Superior temporal gyrus (tissue), 1 donor: Measurements from ENCODE around the gene NR3C1.

ENCODE experiments used
- DNase-seq: peaks from one replicate; pipeline ENCODE4 v3.0.0-alpha.2; 2016; ENCODE audit errors: extremely low spot score

NR3C1 gene

DNA sequence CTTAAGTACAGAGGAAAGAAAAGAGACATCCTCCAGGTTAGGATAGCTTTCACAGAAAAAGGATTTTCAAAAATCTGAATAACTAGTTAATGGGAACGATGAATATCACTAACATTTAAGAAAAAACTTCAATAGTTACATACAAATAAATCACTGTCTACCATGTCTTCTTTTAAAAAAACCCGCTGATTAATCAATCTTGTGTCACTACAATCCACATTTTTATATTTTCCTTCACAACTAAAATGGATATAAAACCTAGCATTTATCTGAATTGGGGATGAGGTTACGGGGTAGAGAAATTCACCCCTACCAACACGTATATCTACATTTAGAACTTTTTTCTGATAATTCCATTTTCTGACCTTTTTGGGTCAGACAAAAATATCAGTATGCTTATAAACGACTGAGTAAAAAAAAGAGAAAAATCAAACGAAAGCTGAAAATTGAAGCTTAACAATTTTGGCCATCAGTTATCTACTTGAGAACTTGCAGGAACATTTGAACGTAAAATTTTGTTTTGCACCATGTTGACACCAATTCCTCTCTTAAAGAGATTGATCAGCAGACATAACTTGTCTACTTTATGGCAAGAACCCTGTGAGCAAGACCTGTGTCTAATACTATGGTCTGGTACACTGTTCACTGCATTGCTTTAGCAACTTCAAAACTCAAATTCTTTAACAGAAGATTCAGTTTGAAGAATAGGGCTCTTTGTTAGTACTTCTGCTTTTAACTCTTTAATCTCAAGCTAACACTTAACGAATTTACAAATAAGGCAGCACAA is 4.8 kb downstream of the NR3C1 start:
- DNase-seq, result peak; percentile 80

- peak; percentile 72 for DNase-seq
These were observed 5.5 kb downstream of the NR3C1 start for GRCh38 chr5:143398053-143398355.

DNA sequence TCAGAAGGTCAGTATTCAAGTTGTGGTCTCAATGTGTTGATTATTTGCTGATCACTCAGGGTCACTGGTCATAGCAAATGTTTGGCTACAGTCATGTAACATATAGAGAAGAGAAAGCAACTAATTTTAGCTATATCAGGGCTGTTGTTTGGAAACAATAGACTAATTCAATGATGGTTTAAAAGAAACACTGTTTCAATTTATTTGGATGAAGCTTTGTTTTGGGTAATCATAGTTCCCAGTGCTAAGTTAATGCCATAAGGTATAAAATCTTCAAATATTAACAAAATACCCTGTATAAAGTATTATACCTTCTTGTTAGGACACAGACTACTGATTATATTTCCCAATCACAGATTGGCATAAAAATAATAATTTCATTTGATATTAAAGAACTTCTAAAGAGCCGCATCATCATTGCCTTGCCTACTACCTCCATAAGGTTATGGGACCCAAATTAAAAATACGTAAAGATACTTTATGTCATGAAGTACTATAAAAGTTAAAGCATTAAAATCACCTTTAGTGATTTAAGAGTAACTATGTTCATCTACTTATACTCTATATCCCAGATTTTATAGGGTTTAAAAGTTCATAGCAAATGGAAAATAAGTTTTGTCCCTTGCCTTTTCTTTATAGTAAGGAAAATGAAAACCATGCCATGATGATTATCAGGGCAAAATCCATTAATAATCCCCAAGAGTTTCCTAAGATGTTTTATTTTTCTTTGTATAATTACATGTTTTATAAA is 6.0 kb downstream of the NR3C1 start:
- peak; percentile 78 for DNase-seq

GRCh38 chr5:143396353-143396940 is 7.0 kb downstream of the NR3C1 start:
- DNase-seq, result no peak

- DNase-seq, result peak; percentile 72
These were observed 7.7 kb downstream of the NR3C1 start for GRCh38 chr5:143395638-143396352.

DNA sequence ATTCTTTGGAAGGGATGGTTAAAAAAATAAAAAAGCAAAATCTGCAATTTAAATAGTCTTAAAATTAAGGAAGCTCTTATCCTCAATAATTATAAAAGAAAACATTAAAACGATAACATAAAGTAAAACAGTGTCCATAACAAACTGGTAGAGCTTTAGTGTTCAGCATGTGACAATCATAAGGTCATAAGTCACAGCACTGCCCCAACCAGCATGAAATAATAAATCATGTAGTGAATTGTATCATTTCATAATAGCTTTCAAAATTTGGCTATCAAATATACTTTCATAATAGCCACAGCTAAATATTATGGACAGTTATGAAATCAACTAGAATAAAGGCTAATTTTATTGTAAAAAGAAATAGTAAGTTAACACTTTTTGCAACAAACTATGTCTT is 10.0 kb downstream of the NR3C1 start:
- peak; percentile 22 for DNase-seq

DNA sequence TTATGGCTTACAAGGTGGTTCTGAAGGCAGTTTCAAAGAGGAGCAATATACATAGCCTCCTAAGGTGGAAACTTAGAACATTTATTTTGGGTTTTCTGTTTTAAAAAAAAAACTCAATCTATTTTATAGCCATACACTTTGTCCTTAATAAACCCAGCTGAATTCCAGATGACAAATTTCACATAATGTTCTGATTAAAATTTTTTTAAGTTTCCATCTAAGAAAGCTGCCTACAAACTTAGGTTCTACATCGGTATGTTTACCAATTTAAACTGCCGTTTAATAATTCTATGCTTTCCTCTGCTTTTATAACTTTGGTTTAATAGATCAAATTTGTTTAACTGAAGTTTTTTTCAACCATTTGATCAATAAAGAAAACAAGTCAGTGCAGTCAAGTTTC is 12.5 kb downstream of the NR3C1 start:
- DNase-seq, result no peak

DNA sequence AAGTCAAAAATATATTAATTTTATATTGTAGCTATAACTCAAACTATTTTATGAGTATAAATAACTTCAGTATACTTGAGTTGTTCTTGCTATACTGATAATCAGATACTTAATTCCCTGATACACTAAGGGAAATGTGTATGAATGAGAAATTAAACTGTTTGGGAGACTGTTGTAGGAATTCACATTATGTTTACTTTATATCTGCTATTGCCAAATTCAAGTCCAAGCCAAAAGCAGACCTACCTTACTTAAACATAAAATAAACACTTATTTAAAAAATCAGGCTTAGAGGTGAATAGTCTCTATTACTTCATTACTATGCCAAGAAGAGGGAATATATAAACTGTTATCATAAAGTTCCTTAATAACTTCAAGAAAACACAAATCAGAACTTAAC is 13.2 kb downstream of the NR3C1 start:
- DNase-seq, result no peak

GRCh38 chr5:143386725-143387124 is 16.8 kb downstream of the NR3C1 start:
- no peak for DNase-seq

DNA sequence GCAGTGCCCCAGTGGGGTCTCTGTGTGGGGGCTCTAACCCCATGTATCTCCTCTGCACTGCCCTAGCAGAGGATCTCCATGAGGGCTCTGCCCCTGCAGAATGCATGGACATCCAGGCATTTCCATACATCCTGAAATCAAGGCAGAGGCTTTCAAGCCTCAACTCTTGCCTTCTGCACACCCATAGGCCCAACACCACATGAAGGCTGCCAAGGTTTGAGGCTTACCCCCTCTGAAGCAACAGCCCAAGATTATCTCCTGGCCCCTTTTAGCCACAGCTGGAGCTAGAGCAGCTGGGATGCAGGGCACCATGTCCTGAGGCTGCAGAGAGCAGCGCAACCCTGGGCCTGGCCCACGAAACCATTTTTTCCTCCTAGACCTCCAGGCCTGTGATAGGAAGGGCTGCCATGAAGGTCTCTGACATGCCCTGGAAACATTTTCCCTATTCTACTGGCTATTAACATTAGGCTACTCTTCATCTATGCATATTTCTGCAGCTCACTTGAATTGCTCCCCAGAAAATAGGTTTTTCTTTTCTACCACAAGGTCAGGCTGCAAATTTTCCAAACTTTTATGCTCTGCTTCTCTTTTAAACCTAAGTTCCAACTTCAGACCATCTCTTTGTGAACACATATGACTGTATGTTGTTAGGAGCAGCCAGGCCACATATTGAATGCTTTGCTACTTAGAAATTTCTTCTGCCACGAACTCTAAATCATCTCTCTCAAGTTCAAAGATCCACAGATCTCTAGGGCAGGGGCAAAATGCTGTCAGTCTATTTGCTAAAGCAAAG is 18.4 kb downstream of the NR3C1 start:
- no peak for DNase-seq

DNA sequence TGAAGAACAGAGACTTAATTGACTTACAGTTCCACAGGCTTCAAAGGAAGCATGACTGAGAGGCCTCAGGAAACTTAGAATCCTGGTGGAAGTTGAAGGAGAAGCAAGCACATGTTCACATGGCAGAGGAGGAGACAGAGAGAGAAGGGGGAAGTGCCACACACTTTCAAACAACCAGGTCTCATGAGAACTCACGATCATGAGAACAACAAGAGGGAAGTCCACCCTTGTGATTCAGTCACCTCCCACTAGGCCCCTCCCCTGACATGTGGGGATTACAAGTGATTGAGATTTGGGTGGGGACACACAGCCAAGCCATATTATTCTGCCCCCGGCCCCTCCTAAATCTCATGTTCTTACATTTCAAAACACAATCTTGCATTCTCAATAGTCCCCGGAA is 19.5 kb downstream of the NR3C1 start:
- DNase-seq, result no peak

- DNase-seq, result no peak
These were observed 23.9 kb downstream of the NR3C1 start for GRCh38 chr5:143379606-143380005.

DNA sequence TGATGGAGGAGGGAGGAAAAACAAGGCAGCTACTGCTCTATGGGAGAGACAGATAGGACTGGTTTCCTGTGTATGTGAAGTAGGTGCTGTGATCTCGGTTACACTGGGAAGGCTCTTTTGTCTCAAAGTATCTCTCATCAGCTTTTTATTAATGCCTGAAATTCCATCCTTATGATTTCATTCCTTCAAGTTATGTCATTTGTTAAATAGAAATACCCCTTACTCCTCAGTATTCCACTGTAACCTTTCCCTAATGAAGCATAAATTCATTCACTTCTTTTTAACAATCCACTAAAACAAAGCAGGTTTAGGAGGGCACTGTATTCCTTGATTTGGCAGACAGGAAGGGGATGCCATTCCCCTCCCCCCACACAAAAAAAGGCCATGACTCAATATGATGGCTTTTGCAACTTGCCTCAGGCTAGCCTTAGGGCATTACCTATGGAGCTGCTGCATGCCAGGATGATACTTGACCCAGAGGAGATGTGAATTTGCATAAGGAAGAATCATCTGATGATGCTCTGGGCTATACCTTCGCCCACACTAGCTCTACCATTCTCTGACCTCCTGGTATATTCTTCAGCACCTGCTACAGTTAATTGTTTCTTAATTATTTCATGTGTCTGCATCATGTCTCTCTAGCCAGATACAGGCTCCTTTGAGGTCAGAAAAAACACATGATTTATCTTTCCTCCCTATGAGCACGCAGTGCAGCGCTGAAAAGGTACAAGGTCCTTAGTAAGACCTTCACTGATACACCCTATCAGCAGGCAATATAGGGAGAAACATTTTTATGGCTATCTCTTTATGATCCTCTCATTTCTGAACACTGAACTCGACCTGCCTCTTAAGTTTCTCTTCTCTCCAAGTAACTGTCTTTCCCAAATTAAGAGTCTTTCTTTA is 26.3 kb downstream of the NR3C1 start:
- no peak for DNase-seq

DNA sequence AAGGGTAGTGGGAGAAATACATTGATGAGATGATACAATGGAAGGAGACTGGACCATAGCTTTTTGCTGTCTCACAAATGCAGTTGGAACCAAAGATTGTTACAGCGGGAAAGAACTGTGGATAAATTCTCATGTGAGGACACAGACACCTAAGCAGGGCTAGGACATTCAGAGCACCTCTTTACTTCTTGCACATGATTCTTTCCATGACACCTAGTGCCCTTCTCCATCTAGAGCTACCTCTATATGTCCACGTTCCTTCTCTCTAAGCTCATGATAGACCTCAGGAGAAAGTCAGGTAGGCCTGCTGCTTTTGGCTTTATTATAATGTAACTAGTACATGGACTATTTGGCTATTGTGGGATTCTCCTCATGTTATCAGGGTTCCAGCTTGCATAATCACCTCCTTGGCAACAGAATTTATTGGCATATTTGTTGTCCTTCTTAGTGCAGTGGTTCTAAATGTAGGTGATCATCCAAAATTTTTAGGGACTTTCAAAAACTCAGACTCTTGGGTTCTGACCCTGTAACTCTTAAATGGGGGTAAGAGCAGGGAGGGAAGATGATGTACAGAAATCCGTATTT is 27.2 kb downstream of the NR3C1 start:
- DNase-seq, result no peak

GRCh38 chr5:143374496-143375217 is 28.8 kb downstream of the NR3C1 start:
- no peak for DNase-seq

GRCh38 chr5:143373076-143373475 is 30.4 kb downstream of the NR3C1 start:
- DNase-seq, result peak; percentile 44

GRCh38 chr5:143372187-143372829 is 31.2 kb downstream of the NR3C1 start:
- no peak for DNase-seq

DNA sequence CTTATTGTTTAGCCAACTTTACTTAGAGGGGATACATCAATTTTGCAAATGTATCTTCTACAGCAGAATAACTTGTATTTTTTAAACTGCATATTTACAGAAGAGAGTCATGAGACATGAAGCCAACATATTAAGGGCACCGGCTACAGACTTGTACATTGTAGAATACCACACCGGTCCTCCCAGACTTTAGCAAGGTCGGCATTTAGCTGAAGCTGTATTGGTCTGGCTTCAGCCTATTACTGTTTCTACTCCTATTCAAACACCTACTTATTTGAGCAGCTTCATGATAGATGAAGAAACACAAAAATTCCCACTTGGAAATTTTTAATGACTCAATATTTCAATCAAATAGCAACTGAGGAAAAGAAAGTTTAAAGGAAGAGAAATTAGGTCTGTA is 33.0 kb downstream of the NR3C1 start:
- DNase-seq, result no peak

DNA sequence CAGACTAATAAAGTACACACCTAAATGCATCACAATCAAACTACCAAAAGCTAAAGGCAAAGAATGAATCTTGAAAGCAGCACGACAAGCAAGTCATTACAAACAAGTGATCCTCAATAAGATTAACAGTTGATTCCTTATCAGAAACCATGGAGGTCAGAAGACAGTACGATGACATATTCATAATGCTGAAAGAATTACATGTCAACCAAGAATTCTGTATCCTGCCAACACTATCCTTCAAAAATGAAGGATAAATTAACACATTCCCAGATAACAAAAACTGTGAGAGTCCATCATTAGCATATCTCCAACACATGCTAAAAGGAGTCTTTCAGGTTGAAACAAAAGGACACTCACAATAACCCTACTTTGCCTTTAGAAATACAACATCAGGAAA is 39.4 kb downstream of the NR3C1 start:
- no peak for DNase-seq
